HG03159 (cell line): ENCODE results near the gene TPPP3.

Experiments
- ATAC-seq: cut with Tn5 transposase; IDR thresholded peaks from one replicate; pipeline ENCODE4 v1.9.1; 2021; ENCODE audit warnings: mild to moderate bottlenecking, moderate library complexity; ENCODE audit not compliant: unreplicated experiment

Gene TPPP3

DNA sequence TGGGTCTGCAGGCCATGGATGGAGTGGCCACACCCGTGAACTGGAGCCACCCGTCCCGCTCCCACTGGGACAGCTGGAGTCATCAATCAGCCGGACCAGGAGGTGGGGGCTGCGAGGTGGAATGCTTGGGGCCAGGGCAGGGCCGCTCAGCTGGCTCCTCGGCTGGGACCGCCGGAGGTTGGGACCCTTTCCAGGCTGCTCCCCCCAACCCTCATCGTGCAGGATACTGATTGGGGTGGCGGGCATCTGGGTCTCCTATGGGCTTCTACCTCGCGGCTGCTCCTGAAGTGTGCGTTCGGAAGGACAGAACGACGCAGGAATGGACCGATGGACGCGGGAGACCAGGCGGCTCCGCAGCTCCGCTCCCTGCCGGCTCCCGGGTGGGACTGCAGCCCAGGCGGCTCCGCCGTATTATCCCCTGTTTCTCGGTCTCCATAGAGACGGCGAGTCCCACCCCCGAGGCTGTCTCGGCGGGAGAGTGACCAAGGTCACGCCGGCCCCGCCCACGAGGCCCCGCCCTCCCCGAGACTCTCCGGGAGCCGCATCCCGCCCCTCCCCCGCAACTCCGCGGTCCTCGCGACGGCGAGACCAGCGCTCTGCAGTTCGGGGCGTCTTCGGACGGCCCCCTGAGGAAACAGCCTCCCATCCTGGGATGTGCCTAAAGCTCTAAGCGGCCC is at the start of gene TPPP3:
TSS of gene TPPP3 (minus strand) at position 388 of the 677 bp plus-strand sequence. CDS start 2,387 bp downstream, outside the sequence.
- ATAC-seq, result no peak

GRCh38 chr16:67442581-67443255 is 49.4 kb upstream of the TPPP3 start:
- no peak for ATAC-seq

DNA sequence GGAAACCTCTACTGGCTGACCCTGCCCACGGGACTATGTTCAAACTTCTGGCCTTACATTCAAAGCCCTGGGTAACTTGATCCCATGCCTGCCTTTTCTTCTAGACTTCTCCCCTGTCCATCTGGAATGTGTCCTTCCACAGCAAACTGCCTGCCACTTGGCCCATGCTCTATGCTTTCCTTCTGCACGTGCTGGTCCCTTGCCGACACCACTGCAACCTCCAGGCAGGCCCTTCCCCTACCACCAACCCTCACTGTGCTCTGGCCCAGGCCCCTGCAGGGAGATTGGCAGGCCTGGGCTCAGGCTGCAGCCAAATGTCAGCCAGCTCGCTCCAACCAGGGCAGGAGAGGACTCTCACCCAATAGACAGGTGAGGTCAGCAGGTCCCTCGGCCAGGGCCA is 48.6 kb upstream of the TPPP3 start:
- ATAC-seq, result no peak

DNA sequence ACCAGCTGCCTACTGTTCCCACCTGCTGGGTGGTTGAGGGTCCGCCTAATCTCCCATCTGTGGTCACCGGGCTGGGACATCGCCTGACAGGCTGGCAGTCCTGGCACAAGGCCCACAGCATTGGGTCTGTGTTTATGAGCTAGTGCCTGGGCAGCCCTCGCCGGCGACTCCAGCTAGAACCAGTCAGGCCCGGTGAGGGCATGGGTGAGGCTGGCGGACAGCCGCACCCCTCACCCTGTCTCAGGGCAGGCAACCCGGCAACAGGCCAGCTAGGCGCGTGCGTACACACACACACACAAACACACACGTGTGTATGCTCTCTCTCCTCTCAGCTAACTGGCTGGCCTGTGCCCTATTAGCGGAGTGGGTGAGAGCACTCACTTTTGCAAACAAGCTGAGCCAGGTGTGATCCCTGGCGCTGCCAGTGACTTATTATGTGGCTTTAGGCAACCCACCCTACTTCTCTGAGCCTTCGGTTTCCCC is 48.0 kb upstream of the TPPP3 start:
- ATAC-seq, result no peak

- no peak for ATAC-seq
Measured at GRCh38 chr16:67438824-67439393, 45.6 kb upstream of the TPPP3 start.

DNA sequence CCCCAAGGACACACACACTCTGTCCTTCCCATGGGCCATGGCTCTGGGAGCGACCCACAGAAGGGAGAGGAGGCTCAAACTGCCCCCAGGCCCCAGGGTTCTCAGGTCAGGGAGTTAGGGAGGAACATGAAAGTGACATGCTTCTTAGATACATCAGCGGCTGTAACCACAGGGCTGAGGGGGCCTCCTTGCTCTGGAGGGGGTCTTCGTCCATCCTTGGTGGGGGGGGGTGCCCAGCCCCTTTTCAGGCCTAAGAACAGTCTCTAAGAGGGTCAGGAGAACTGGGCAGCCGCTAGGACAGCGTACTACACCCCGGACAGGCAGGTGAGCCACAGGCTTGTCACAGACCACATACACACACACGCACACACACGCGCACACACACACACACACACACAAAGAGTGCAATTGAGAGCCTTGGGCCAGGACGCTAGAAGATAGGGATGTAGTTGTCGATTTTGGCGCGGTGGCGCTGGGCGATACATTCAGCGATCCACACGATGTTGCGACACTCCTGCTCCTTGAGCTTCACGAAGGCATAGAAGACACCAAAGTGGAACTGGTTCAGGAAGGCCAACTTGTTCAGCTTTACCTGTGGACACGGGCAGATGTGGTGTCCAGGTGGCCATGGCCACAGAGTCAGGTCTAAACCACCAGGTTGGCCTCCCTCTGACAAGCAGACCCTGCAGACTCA is 44.9 kb upstream of the TPPP3 start:
- no peak for ATAC-seq

- ATAC-seq, result no peak
Measured at GRCh38 chr16:67437513-67437912, 44.2 kb upstream of the TPPP3 start.

DNA sequence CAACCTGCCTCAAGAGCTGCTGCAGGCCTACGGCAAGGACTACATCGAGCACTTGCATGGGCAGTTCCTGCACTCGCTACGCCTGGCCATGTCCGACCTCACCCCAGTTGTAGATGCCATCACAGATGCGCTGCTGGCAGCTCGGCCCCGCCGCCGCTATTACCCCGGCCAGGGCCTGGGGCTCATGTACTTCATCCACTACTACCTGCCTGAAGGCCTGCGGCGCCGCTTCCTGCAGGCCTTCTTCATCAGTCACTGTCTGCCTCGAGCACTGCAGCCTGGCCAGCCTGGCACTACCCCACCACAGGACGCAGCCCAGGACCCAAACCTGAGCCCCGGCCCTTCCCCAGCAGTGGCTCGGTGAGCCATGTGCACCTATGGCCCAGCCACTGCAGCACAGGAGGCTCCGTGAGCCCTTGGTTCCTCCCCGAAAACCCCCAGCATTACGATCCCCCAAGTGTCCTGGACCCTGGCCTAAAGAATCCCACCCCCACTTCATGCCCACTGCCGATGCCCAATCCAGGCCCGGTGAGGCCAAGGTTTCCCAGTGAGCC is 43.4 kb upstream of the TPPP3 start:
- ATAC-seq, result no peak

GRCh38 chr16:67435758-67436164 is 42.5 kb upstream of the TPPP3 start:
- ATAC-seq, result no peak

DNA sequence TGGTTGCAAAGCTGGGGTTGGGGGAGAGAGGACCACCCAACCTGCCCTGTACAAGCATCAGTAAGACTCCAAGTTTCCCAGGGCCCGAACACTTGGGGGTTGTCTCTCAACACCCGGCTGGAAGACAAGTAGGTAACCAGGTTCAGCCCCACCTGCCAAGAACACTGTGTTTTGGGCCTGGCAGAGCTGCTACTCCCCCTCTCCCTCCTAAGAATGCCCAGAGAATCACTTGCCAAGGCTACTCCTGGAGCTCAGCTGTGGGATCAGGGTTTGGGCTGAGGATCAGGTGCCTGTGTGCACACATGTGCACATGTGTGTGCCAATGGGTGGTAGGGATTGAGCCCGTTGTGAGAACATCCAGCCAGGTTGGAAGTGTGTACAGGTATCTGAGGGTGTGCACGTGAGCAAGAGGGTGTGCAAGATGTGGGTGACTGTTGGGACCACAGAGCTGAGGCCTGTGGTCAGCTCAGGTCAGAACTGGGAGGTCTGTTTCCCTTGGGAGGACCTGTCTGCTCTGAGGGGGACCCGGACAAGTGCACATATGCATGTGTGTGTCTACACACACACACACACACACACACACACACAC is 39.9 kb upstream of the TPPP3 start:
- no peak for ATAC-seq

- no peak for ATAC-seq
Measured at GRCh38 chr16:67432506-67432890, 39.2 kb upstream of the TPPP3 start.

GRCh38 chr16:67431775-67432505 is 38.6 kb upstream of the TPPP3 start:
- no peak for ATAC-seq

GRCh38 chr16:67430977-67431774 is 37.9 kb upstream of the TPPP3 start, which contains the start of gene HSD11B2:
TSS of gene HSD11B2 (plus strand) at chr16:67431121. CDS start at chr16:67431249, 128 bp downstream.
- no peak for ATAC-seq

- no peak for ATAC-seq
Measured at GRCh38 chr16:67430504-67430976, 37.2 kb upstream of the TPPP3 start.

DNA sequence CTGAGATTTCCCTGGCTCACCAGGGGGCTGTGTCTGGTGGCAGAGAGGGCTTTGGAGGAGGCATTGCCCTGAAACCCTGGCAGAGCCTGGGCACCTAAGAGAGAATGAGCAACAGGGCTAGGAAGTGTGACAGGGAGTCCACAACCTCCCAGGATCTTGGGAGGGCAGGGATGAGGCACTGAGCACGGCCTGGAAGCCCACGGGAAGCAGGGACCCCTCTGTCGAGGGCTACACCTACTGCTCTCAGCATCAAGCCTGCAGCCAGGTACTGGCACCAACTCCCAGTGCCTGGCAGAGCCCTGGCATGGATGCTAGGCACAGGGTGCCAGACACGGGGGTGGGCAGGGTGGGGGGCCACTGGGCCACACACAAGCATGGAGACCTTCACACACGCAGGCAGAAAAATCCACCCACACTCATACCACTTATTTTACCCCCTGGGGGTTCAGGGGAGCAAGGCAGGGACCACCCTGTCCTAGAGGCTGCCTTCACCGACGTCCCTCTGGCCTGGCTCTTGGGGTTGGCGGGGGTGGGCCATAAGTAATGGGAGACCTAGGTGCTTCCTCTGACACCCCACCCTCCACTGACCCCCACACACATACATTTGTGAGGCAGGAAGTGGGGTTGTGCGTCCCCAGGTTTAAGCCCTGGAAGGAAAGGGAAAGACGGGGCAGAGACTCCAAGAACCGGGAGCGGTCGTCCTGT is 36.7 kb upstream of the TPPP3 start:
- no peak for ATAC-seq

DNA sequence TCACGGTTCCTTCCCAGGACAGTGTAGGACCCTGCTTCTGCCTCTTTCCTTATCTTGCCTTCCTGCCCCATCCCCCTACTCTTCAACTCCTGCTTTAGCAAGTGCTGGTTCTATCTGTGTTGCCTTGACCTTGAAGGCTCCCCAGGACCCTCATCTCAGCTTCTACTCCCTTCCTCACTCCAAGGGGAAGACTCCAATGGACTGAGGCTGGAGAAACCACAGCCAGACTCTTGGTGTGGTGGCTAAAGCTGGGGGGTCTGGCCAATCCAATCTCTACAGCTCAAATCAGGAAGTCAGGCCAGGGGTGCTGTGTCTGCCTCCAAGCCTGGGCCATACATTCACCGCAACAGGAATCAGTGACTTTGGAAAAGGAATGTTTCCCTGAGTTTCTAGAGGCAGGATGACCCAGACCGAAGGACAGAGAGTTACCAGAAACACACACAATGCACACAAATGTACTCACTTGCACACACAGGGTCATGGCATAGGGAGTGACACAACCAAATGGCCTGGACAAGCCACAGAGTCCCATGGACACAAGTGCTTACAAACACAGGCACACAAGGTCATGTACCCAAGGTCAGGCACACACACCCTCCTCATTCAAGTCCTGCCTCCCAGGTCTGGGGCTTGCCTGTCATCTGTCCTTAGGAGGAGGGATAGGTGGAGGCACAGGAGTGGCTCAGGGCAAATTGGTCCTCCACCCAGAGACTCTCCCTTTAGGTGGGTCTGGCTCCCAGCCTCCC is 35.9 kb upstream of the TPPP3 start:
- no peak for ATAC-seq

DNA sequence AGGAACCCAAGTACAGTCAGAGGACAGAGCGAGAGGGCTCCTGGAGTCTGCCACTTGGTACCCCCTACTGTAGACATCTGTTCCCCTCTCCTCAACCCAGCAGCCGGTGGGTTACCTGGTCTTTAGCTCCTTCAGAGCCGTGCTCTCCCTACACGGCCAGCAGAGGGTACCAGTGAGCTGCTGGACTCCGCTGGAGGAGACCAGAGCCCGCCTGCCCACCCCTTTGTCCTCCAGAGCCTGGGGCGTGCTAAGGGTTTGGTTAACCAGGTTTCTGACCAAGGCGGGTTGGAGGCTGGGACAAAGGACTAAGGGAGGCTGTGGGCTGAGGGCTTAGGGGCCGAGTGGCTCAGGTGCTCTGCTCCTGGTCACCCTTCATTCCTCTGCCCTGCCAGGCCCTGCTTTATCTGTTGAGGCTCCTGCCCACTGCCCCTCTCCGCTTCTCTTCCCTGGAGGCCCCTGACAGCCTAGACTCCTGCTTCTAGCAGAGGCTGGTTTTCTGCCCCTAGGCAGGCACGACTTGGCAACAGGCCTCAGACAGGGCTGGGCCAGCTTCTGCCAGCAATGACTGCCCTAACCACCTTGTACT is 34.9 kb upstream of the TPPP3 start:
- ATAC-seq, result no peak
